RWPE2 (cell line): Measurements from ENCODE around the gene CIAO1.

Experiments
- ATAC-seq: fragments of 200-7000 bp; cut with Tn5 transposase; 3 replicates; pipeline ENCODE4 v1.9.1; 2021; ENCODE audit warnings: low read depth
- DNase-seq: peaks from one replicate; pipeline ENCODE4 v3.0.0-alpha.2; 2020; ENCODE audit warnings: low spot score
- H3K27ac ChIP-seq: fragments of 450-650 bp; 2 replicates; pipeline ENCODE4 v1.5.1; 2017; ENCODE audit warnings: mild to moderate bottlenecking; ENCODE audit not compliant: poor library complexity, severe bottlenecking
- H3K27me3 ChIP-seq: fragments of 250-450 bp; sonication (Bioruptor Pico); 2 replicates; pipeline ENCODE4 v1.5.1; 2021; ENCODE audit warnings: mild to moderate bottlenecking, moderate library complexity; ENCODE audit not compliant: insufficient read depth, poor library complexity, severe bottlenecking
- H3K36me3 ChIP-seq: fragments of 250-450 bp; sonication (Bioruptor Pico); 2 replicates; pipeline ENCODE4 v1.5.1; 2020; ENCODE audit warnings: low read depth, mild to moderate bottlenecking, moderate library complexity
- H3K4me1 ChIP-seq: fragments of 250-450 bp; sonication (Bioruptor Pico); 2 replicates; pipeline ENCODE4 v1.5.1; 2021; ENCODE audit warnings: mild to moderate bottlenecking, moderate library complexity; ENCODE audit not compliant: insufficient read depth, poor library complexity, severe bottlenecking
- H3K4me3 ChIP-seq: fragments of 250-450 bp; sonication (Bioruptor Pico); 2 replicates; pipeline ENCODE4 v1.5.1; 2021; ENCODE audit warnings: mild to moderate bottlenecking, moderate library complexity; ENCODE audit not compliant: severe bottlenecking
- H3K9me3 ChIP-seq: fragments of 250-450 bp; sonication (Bioruptor Pico); 2 replicates; pipeline ENCODE4 v1.5.1; 2021; ENCODE audit warnings: mild to moderate bottlenecking, moderate library complexity; ENCODE audit not compliant: severe bottlenecking
- TF ChIP-seq, protein P1 (sequence below): fragments of 450-650 bp; IDR thresholded peaks from one replicate; pipeline ENCODE4 v1.5.1; 2017; ENCODE audit warnings: mild to moderate bottlenecking, moderate library complexity; ENCODE audit not compliant: poor library complexity, severe bottlenecking

The CIAO1 gene

DNA sequence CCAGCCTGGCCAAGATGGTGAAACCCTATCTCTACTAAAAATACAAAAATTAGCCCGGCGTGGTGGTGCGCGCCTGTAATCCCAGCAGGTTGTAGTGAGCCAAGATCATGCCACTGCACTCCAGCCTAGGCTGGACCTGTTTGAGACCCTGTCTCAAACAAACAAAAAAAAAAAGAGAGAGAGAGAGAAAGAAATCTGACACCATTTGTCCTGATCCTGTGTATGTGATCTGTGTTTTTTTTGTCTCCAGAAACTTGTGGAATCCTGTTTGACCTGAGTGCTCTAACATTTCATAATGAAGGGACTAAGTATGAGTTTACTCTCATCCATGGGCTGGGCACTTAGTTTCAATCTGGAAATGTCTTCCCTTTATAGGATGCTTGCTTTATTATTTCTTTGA is 52.7 kb downstream of the CIAO1 start:
- DNase-seq: no peak
- Histone ChIP-seq H3K27ac (no peak overlapping the region), H3K27me3 (peaks cover 35% of the 10 kb centered on the region), H3K4me3 (no peak overlapping the region), H3K36me3 (no peaks in the 10 kb centered on the region), H3K4me1 (peaks cover 4% of the 10 kb centered on the region), H3K9me3 (no peaks in the 10 kb centered on the region)
- ATAC-seq: no peak
- TF ChIP-seq, protein P1, sequence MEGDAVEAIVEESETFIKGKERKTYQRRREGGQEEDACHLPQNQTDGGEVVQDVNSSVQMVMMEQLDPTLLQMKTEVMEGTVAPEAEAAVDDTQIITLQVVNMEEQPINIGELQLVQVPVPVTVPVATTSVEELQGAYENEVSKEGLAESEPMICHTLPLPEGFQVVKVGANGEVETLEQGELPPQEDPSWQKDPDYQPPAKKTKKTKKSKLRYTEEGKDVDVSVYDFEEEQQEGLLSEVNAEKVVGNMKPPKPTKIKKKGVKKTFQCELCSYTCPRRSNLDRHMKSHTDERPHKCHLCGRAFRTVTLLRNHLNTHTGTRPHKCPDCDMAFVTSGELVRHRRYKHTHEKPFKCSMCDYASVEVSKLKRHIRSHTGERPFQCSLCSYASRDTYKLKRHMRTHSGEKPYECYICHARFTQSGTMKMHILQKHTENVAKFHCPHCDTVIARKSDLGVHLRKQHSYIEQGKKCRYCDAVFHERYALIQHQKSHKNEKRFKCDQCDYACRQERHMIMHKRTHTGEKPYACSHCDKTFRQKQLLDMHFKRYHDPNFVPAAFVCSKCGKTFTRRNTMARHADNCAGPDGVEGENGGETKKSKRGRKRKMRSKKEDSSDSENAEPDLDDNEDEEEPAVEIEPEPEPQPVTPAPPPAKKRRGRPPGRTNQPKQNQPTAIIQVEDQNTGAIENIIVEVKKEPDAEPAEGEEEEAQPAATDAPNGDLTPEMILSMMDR: no peak

GRCh38 chr2:96319396-96319795 is 53.4 kb downstream of the CIAO1 start:
- TF ChIP-seq, protein P1: no peak
- Histone ChIP-seq H3K27me3 (peaks cover 41% of the 10 kb centered on the region), H3K9me3 (no peaks in the 10 kb centered on the region), H3K27ac (no peak overlapping the region), H3K4me3 (no peak overlapping the region), H3K4me1 (peaks cover 4% of the 10 kb centered on the region), H3K36me3 (no peaks in the 10 kb centered on the region)
- no peak for DNase-seq
- ATAC-seq: no peak

- Histone ChIP-seq H3K4me3 (no peak overlapping the region), H3K27me3 (peaks cover 49% of the 10 kb centered on the region), H3K9me3 (no peaks in the 10 kb centered on the region), H3K4me1 (peaks cover 4% of the 10 kb centered on the region), H3K27ac (no peak overlapping the region), H3K36me3 (no peaks in the 10 kb centered on the region)
- ATAC-seq (no peak), DNase-seq (no peak)
- TF ChIP-seq, protein P1: no peak
These were observed 54.3 kb downstream of the CIAO1 start for GRCh38 chr2:96320326-96320725.

DNA sequence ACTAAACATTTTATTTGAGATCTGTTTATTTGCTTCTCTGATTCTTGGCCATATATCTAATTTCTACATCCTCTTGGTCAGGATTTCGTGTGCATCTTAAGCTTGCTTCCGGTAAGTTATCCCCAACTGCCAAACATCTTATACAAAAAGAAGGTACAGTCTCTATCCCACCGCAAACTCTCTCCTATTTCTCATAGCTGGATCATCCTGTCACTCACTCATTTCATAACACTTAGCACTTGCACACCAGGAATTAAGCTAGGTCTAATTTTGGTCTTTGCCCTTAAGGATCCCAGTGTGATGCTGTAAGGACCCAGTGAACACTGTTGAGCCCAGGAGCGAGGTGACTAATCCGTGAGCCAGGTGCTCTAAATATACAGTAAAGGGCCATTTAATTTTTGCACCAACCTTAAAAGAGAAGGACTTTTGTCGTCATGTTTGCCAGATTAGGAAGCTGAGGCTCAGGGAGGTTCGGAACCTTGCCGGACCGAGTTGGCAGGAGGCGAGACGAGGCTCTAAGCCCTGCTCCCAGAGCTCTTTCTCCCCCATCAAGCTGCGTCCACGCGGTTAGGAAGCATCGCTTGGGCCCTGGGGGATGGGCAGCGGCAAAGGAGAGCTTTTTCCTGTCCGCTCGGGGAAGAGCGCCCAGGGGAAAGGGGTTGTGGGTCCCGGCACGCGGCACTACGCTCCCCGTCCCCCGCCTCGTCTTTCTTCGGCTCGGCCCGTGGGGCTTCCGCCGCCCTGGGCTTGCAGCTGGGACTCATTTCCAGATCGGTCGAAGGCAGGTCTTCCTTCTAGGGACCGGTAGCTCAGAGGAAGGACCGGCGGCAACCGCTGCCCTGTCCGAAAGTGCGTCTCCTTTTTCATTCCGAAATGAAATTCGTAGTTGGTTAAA is 55.0 kb downstream of the CIAO1 start:
- peak overlapping the region; percentile 32 for H3K4me3 ChIP-seq
- peak; percentile 44 for ATAC-seq
- H3K36me3 ChIP-seq: no peaks in the 10 kb centered on the region
- TF ChIP-seq, protein P1: no peak
- peaks cover 49% of the 10 kb centered on the region for H3K27me3 ChIP-seq
- H3K27ac ChIP-seq: no peak overlapping the region
- H3K4me1 ChIP-seq: peaks cover 4% of the 10 kb centered on the region
- H3K9me3 ChIP-seq: no peaks in the 10 kb centered on the region
- no peak for DNase-seq
